HepG2 (cell line): ENCODE results near the gene NEGR1. TPM values are rescaled to one million over a fixed set of nuclear protein-coding genes. Genes with fewer than 3 reads are reported as not detected.

Source experiments
- ATAC-seq: fragments of 200-7000 bp; cut with Tn5 transposase; 3 replicates; pipeline ENCODE4 v1.9.1; 2020; ENCODE audit warnings: mild to moderate bottlenecking, moderate library complexity
- BruUV-seq: library from RNA; stranded (reverse); fragments of 400-500 nt; replicated peaks from 2 replicates; lab custom pipeline; 2021; lab: Mats Ljungman, UMichigan
- CTCF ChIA-PET: fragments of 300-600 bp; formaldehyde crosslinking; extraction: SDS; loops from one replicate; lab custom pipeline; 2021; ENCODE audit warnings: low total read pairs, inconsistent platforms, low intra/inter-chr PET ratio; lab: Yijun Ruan, JAX
- POLR2A ChIA-PET: fragments of 350-600 bp; sonication (Branson Sonifier 250); formaldehyde crosslinking; loops from one replicate; lab custom pipeline; 2020; ENCODE audit warnings: antibody characterized with exemption, inconsistent platforms; lab: Yijun Ruan, JAX
- DNase-seq: peaks from one replicate; pipeline ENCODE4 v3.0.0-alpha.2; 2015; ENCODE audit warnings: low spot score
- FAIRE-seq: peaks from 3 replicates; lab custom pipeline; 2011; peaks lifted over from hg19 to GRCh38; lab: Jason Lieb, UNC
- H2AFZ ChIP-seq: one replicate; pipeline ENCODE4 v1.6.1; 2011; ENCODE audit warnings: low read length, inconsistent platforms
- H3K27ac ChIP-seq: fragments of 300-600 bp; 3 replicates; pipeline ENCODE4 v1.8.0; 2011; ENCODE audit warnings: mixed run types, mild to moderate bottlenecking, mixed read lengths, low read length, inconsistent platforms; ENCODE audit not compliant: insufficient read depth; ENCODE audit errors: extremely low read length
- H3K27me3 ChIP-seq, 2 experiments: fragments of 200-600 bp in 1 of 2; 2 replicates in 1 of 2; 3 replicates in 1 of 2; pipeline versions ENCODE4 v1.6.0 to v1.8.0; 2011; ENCODE audit warnings: low read length in 2 of 2, mild to moderate bottlenecking in 2 of 2, moderate library complexity in 2 of 2, inconsistent platforms in 1 of 2; ENCODE audit not compliant: insufficient read depth in 2 of 2, control insufficient read depth in 1 of 2
- H3K36me3 ChIP-seq, 2 experiments: fragments of 200-600 bp in 1 of 2; replicated peaks in 1 of 2; 2 replicates in 1 of 2; 3 replicates in 1 of 2; pipeline versions ENCODE4 v1.5.1 to v1.8.0; 2011; ENCODE audit warnings: low read length in 2 of 2, inconsistent platforms in 1 of 2; ENCODE audit not compliant: insufficient read depth in 2 of 2, control insufficient read depth in 1 of 2
- H3K4me1 ChIP-seq: 2 replicates; pipeline ENCODE4 v1.5.1; 2012; ENCODE audit warnings: low read length, inconsistent platforms; ENCODE audit not compliant: insufficient read depth
- H3K4me2 ChIP-seq: 2 replicates; pipeline ENCODE4 v1.6.0; 2011; ENCODE audit warnings: low read depth, low read length, inconsistent platforms
- H3K4me3 ChIP-seq, 3 experiments: fragments of 200-600 bp in 1 of 3; sonication (generic), shearing (Covaris generic) in 1 of 3; replicated peaks in 1 of 3; 2 replicates each; pipeline ENCODE4 v1.5.1; 2011 to 2016; ENCODE audit warnings: low read length in 3 of 3, inconsistent platforms in 2 of 3, low read depth in 2 of 3, mild to moderate bottlenecking in 2 of 3, control low read depth in 1 of 3, mixed read lengths in 1 of 3; ENCODE audit not compliant: insufficient read depth in 1 of 3
- H3K79me2 ChIP-seq: one replicate; pipeline ENCODE4 v1.6.1; 2011; ENCODE audit warnings: low read length, inconsistent platforms; ENCODE audit not compliant: insufficient read depth
- H3K9ac ChIP-seq: 2 replicates; pipeline ENCODE4 v1.6.0; 2011; ENCODE audit warnings: mild to moderate bottlenecking, low read depth, low read length, inconsistent platforms; ENCODE audit not compliant: insufficient read depth
- H3K9me3 ChIP-seq: 2 replicates; pipeline ENCODE4 v1.5.1; 2012; ENCODE audit warnings: mild to moderate bottlenecking, low read length
- H4K20me1 ChIP-seq: 2 replicates; pipeline ENCODE4 v1.6.0; 2011; ENCODE audit warnings: inconsistent platforms, mild to moderate bottlenecking, low read length, moderate library complexity; ENCODE audit not compliant: insufficient read depth
- DR1 ChIP-seq: sonication (generic); formaldehyde crosslinking; IDR thresholded peaks from 2 replicates; pipeline ENCODE4 v1.8.0; 2021; ENCODE audit warnings: mild to moderate bottlenecking, missing genetic modification reagents, inconsistent platforms
- GLI4 ChIP-seq: sonication (generic); formaldehyde crosslinking; IDR thresholded peaks from 2 replicates; pipeline ENCODE4 v1.5.1; 2020; ENCODE audit warnings: missing genetic modification reagents, mild to moderate bottlenecking, moderate library complexity, borderline replicate concordance
- ZMAT3 ChIP-seq: sonication (generic); formaldehyde crosslinking; conservative IDR thresholded peaks from 2 replicates; pipeline ENCODE4 v1.7.0; 2021; ENCODE audit warnings: missing genetic modification reagents
- WGBS: methylation state at CpG from one replicate; pipeline ENCODE4 v1.1.6; 2017; ENCODE audit warnings: low lambda C conversion rate; 5-methylcytosine and 5-hydroxymethylcytosine counted together
- in situ Hi-C: cut with HindIII; loops from 2 replicates; pipeline ENCODE4 v1.10.0; 2017; ENCODE audit warnings: low pct_unique_long_range_greater_than_20kb; ENCODE audit not compliant: extremely low pct_ligation_motif_present
- intact Hi-C: fragments of 100-400 bp; cut with micrococcal nuclease; formaldehyde crosslinking; loops from one replicate; pipeline ENCODE4 v1.10.0; 2022; ENCODE audit not compliant: unreplicated experiment
- polyA plus RNA-seq, 8 experiments: library from polyadenylated mRNA; depleted of rRNA in 3 of 8; stranded (reverse) in 7 of 8; unstranded in 1 of 8; fragments of >200 nt; fragmentation: Illumina TruSeq in 4 of 8; extraction: Trizol in 4 of 8; gene quantifications; 2 replicates each; pipeline versions ENCODE4 v1.2.1 to v1.2.3, GENCODE V29; 2011 to 2016; ENCODE audit warnings: low read depth in 4 of 8, missing spikeins in 1 of 8, mixed read lengths in 1 of 8; ENCODE audit not compliant: insufficient read depth in 1 of 8
- total RNA-seq, 5 experiments: library from RNA; depleted of rRNA; stranded (reverse); fragments of >200 nt; fragmentation: Illumina TruSeq; extraction: Trizol; gene quantifications; 2 replicates each; pipeline ENCODE4 v1.2.3, GENCODE V29; 2016; ENCODE audit warnings: low read depth in 1 of 5
- TF ChIP-seq, protein P1 (sequence below): sonication (generic); formaldehyde crosslinking; IDR thresholded peaks from 2 replicates; pipeline ENCODE4 v1.4.0; 2020; ENCODE audit warnings: missing genetic modification reagents
- TF ChIP-seq, protein P2 (sequence below): sonication (generic); formaldehyde crosslinking; IDR thresholded peaks from 2 replicates; pipeline ENCODE4 v1.9.0; 2021; ENCODE audit warnings: mild to moderate bottlenecking, missing genetic modification reagents
- TF ChIP-seq, protein P3 (sequence below): sonication (generic); formaldehyde crosslinking; IDR thresholded peaks from 2 replicates; pipeline ENCODE4 v1.5.0; 2020; ENCODE audit warnings: mild to moderate bottlenecking, missing genetic modification reagents, borderline replicate concordance
- TF ChIP-seq, protein P4 (sequence below): sonication (generic); formaldehyde crosslinking; IDR thresholded peaks from 2 replicates; pipeline ENCODE4 v1.4.0; 2020; ENCODE audit warnings: mild to moderate bottlenecking, missing genetic modification reagents

The NEGR1 gene
- total and polyA plus RNA-seq, 2 of the 13 experiments (the other 11 are each of a cell fraction or from before 2014, with no cell fraction given): not detected

DNA sequence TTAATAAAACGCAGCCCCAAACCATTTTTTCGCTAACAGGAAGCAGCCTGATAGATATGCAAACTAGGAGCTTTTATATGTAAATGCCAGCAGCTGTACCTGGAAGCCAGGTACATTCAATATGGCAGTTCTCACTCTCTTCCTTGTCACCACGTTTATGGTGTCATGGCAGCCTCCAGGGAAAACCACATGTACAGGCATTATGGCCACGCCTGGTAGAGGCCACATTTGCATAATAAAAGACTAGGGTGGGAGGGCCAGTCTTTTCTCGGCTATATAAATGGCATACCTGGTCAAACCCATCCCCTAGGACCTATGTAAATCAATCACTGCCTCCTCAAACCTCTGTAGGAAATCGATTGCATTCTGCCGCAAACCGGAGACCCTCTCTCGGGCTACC lies 247.5 kb downstream of the NEGR1 start (continued):
- TF ChIP-seq, protein P1, sequence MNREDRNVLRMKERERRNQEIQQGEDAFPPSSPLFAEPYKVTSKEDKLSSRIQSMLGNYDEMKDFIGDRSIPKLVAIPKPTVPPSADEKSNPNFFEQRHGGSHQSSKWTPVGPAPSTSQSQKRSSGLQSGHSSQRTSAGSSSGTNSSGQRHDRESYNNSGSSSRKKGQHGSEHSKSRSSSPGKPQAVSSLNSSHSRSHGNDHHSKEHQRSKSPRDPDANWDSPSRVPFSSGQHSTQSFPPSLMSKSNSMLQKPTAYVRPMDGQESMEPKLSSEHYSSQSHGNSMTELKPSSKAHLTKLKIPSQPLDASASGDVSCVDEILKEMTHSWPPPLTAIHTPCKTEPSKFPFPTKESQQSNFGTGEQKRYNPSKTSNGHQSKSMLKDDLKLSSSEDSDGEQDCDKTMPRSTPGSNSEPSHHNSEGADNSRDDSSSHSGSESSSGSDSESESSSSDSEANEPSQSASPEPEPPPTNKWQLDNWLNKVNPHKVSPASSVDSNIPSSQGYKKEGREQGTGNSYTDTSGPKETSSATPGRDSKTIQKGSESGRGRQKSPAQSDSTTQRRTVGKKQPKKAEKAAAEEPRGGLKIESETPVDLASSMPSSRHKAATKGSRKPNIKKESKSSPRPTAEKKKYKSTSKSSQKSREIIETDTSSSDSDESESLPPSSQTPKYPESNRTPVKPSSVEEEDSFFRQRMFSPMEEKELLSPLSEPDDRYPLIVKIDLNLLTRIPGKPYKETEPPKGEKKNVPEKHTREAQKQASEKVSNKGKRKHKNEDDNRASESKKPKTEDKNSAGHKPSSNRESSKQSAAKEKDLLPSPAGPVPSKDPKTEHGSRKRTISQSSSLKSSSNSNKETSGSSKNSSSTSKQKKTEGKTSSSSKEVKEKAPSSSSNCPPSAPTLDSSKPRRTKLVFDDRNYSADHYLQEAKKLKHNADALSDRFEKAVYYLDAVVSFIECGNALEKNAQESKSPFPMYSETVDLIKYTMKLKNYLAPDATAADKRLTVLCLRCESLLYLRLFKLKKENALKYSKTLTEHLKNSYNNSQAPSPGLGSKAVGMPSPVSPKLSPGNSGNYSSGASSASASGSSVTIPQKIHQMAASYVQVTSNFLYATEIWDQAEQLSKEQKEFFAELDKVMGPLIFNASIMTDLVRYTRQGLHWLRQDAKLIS (CRISPR knock-in tag): no peak
- TF ChIP-seq DR1: no peak

DNA sequence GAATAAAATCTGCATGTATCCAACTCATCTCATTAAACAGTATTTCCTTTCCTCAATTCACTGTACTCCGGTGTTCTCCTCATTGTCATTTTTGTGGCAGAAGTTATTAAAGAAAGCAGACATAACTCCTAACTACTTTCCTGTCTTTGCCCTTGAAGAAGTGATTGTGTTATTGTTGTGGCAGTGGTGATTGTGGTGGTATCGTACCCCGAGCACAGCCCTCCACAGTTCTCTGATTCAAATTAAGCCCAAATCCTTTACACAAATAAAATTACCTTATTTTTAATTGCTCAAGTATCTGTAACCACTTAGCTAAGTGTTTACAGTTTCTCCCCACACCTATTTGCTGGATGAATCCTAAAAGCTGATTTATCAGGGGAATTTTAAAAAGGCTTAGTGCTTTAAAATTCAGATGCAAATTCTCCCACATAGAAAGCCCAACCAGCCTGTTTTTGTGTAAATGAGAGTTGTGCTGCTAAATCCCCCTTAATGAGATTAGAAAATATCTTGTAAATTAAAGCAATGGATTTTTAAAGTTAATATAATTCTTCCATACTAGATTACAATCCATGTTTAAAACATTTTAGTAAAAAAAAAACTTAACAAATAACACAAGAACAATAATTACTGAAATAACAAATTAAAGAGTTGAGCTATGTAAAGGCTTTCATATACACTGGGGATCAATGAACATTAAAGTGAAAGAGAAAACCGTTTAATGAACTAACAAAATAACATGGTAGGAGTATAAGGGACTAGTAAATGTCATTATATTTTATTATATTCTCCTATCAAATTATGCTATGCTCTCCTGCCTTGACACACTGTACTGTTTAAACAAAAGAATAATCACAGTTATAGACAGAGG lies 259.0 kb downstream of the NEGR1 start:
- 2% methylated on average over 4 of the region's 4 CpGs for WGBS
- H3K9me3 ChIP-seq: no peaks in the 10 kb centered on the region
- H4K20me1 ChIP-seq: no peaks in the 10 kb centered on the region
- no peak overlapping the region for H2AFZ ChIP-seq
- ATAC-seq (no peak), FAIRE-seq (no peak), DNase-seq (no peak)
- H3K36me3 ChIP-seq: no peaks in the 10 kb centered on the region
- ChIA-PET POLR2A (no interaction called here), CTCF (no interaction called here)
- BruUV-seq: no TSS peak
- in situ Hi-C loops (no loop called here), intact Hi-C loops (no loop called here)
- H3K4me3 ChIP-seq: no peak overlapping the region
- no peak overlapping the region for H3K4me2 ChIP-seq
- no peaks in the 10 kb centered on the region for H3K79me2 ChIP-seq
- TF ChIP-seq, protein P2, sequence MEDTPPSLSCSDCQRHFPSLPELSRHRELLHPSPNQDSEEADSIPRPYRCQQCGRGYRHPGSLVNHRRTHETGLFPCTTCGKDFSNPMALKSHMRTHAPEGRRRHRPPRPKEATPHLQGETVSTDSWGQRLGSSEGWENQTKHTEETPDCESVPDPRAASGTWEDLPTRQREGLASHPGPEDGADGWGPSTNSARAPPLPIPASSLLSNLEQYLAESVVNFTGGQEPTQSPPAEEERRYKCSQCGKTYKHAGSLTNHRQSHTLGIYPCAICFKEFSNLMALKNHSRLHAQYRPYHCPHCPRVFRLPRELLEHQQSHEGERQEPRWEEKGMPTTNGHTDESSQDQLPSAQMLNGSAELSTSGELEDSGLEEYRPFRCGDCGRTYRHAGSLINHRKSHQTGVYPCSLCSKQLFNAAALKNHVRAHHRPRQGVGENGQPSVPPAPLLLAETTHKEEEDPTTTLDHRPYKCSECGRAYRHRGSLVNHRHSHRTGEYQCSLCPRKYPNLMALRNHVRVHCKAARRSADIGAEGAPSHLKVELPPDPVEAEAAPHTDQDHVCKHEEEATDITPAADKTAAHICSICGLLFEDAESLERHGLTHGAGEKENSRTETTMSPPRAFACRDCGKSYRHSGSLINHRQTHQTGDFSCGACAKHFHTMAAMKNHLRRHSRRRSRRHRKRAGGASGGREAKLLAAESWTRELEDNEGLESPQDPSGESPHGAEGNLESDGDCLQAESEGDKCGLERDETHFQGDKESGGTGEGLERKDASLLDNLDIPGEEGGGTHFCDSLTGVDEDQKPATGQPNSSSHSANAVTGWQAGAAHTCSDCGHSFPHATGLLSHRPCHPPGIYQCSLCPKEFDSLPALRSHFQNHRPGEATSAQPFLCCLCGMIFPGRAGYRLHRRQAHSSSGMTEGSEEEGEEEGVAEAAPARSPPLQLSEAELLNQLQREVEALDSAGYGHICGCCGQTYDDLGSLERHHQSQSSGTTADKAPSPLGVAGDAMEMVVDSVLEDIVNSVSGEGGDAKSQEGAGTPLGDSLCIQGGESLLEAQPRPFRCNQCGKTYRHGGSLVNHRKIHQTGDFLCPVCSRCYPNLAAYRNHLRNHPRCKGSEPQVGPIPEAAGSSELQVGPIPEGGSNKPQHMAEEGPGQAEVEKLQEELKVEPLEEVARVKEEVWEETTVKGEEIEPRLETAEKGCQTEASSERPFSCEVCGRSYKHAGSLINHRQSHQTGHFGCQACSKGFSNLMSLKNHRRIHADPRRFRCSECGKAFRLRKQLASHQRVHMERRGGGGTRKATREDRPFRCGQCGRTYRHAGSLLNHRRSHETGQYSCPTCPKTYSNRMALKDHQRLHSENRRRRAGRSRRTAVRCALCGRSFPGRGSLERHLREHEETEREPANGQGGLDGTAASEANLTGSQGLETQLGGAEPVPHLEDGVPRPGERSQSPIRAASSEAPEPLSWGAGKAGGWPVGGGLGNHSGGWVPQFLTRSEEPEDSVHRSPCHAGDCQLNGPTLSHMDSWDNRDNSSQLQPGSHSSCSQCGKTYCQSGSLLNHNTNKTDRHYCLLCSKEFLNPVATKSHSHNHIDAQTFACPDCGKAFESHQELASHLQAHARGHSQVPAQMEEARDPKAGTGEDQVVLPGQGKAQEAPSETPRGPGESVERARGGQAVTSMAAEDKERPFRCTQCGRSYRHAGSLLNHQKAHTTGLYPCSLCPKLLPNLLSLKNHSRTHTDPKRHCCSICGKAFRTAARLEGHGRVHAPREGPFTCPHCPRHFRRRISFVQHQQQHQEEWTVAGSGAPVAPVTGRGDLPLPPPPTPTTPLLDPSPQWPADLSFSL (CRISPR knock-in tag): no peak
- TF ChIP-seq, protein P3, sequence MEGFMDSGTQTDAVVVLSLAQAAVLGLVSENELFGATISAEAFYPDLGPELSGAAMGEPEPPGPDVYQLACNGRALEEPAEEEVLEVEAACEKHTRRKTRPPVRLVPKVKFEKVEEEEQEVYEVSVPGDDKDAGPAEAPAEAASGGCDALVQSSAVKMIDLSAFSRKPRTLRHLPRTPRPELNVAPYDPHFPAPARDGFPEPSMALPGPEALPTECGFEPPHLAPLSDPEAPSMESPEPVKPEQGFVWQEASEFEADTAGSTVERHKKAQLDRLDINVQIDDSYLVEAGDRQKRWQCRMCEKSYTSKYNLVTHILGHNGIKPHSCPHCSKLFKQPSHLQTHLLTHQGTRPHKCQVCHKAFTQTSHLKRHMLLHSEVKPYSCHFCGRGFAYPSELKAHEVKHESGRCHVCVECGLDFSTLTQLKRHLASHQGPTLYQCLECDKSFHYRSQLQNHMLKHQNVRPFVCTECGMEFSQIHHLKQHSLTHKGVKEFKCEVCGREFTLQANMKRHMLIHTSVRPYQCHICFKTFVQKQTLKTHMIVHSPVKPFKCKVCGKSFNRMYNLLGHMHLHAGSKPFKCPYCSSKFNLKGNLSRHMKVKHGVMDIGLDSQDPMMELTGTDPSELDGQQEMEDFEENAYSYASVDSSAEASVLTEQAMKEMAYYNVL: no peak
- no peak for TF ChIP-seq ZMAT3 (CRISPR knock-in tag)
- TF ChIP-seq GLI4 (CRISPR knock-in tag): no peak
- TF ChIP-seq, protein P4, sequence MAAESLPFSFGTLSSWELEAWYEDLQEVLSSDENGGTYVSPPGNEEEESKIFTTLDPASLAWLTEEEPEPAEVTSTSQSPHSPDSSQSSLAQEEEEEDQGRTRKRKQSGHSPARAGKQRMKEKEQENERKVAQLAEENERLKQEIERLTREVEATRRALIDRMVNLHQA (CRISPR knock-in tag): no peak
- H3K9ac ChIP-seq: no peak overlapping the region
- H3K27me3 ChIP-seq: no peaks in the 10 kb centered on the region
- H3K4me1 ChIP-seq: no peaks in the 10 kb centered on the region
- no peak overlapping the region for H3K27ac ChIP-seq
